Sigmoid colon (tissue), 7 donors: ENCODE data around the gene TUBAL3. TPM values are rescaled to one million over a fixed set of nuclear protein-coding genes. Genes with fewer than 3 reads are reported as not detected.

ENCODE experiments used
- DNase-seq: peaks from one replicate; pipeline ENCODE4 v3.0.0-alpha.2; 2019
- H3K27ac ChIP-seq, 4 donors: fragments of 200-600 bp; sonication (generic); one replicate each; pipeline ENCODE4 v1.5.1; 2016 to 2019; ENCODE audit warnings: mild to moderate bottlenecking in 1 of 4
- H3K27me3 ChIP-seq, 3 donors: fragments of 200-600 bp; sonication (generic); one replicate each; pipeline ENCODE4 v1.5.1; 2019; ENCODE audit warnings: mild to moderate bottlenecking in 1 of 3
- H3K36me3 ChIP-seq, 4 donors: fragments of 200-600 bp; sonication (generic); one replicate each; pipeline ENCODE4 v1.5.1; 2016 to 2019
- H3K4me1 ChIP-seq, 4 donors: fragments of 200-600 bp; sonication (generic); one replicate each; pipeline ENCODE4 v1.5.1; 2017 to 2019
- H3K4me3 ChIP-seq, 4 donors: fragments of 200-600 bp; sonication (generic); one replicate each; pipeline ENCODE4 v1.5.1; 2017 to 2019; ENCODE audit warnings: mild to moderate bottlenecking in 2 of 4, moderate library complexity in 1 of 4
- H3K9me3 ChIP-seq, 4 donors: fragments of 200-600 bp in 3 of 4; sonication (generic) in 3 of 4; one replicate each; pipeline versions ENCODE4 v1.5.1 to v1.6.1; 2013 to 2019
- CTCF ChIP-seq, 4 experiments: fragments of 450-650 bp in 3 of 4; fragments of 200-600 bp in 1 of 4; IDR thresholded peaks; one replicate each; pipeline ENCODE4 v1.5.1; 2016 to 2019; ENCODE audit warnings: antibody characterized with exemption in 4 of 4, mild to moderate bottlenecking in 3 of 4, moderate library complexity in 2 of 4
- EP300 ChIP-seq, 4 donors: sonication (generic); formaldehyde crosslinking; IDR thresholded peaks; one replicate each; pipeline ENCODE4 v1.6.1; 2017; ENCODE audit warnings: antibody characterized with exemption in 4 of 4
- POLR2A ChIP-seq, 2 donors: fragments of 450-650 bp; IDR thresholded peaks; one replicate each; pipeline ENCODE4 v1.6.1; 2016; ENCODE audit warnings: antibody characterized with exemption in 2 of 2, mild to moderate bottlenecking in 2 of 2, moderate library complexity in 2 of 2
- POLR2AphosphoS5 ChIP-seq, 4 donors: sonication (generic); formaldehyde crosslinking; IDR thresholded peaks; one replicate each; pipeline ENCODE4 v1.6.1; 2017; ENCODE audit warnings: antibody characterized with exemption in 4 of 4
- WGBS, 2 donors: extraction: QIAGEN DNeasy Blood & Tissue Kit; methylation state at CpG; one replicate each; pipeline ENCODE4 v1.1.7; 2013; 5-methylcytosine and 5-hydroxymethylcytosine counted together
- intact Hi-C: fragments of 100-400 bp; cut with DNase I; formaldehyde crosslinking; loops from one replicate; pipeline ENCODE4 v1.15.1; 2023
- polyA plus RNA-seq, 3 donors: library from polyadenylated mRNA; stranded (reverse); fragments of 200-250 nt; gene quantifications; one replicate each; pipeline ENCODE4 v1.2.3, GENCODE V29; 2013
- total RNA-seq, 4 donors: library from RNA; depleted of rRNA; stranded (reverse); fragments of >200 nt; gene quantifications; one replicate each; pipeline ENCODE4 v1.1.0, GENCODE V29; 2016
- donor health status: healthy with polysubstance abuse.
- donor health status: Bipolar disorder and iron deficiency.
- donor health status: healthy.

The TUBAL3 gene
- total and polyA plus RNA-seq, 7 donors: 15.3 to 52.2 (median 40.8) TPM; not detected in 4

GRCh38 chr10:5445006-5445405, 40.4 kb upstream of the TUBAL3 start:
- TF ChIP-seq EP300 (IDR thresholded peaks at IDR 0.05): no peak
- TF ChIP-seq POLR2AphosphoS5 (IDR thresholded peaks at IDR 0.05): no peak
- no peak for TF ChIP-seq POLR2A (IDR thresholded peaks at IDR 0.05)
- TF ChIP-seq CTCF (IDR thresholded peaks at IDR 0.05): no peak
- H3K27me3 ChIP-seq: no peaks in the 10 kb centered on the region
- intact Hi-C loops: loop anchor here (5.0 kb wide), 2 partner anchors 127 to 237 kb away; partner anchors contain the start of gene TASOR2
- no peaks in the 10 kb centered on the region for H3K36me3 ChIP-seq
- DNase-seq: no peak
- peaks cover 0 to 14% (median 8%) of the 10 kb centered on the region in 4 donors for H3K4me1 ChIP-seq
- WGBS, 2 donors: 52 to 81% methylated on average over 5 of the region's 5 CpGs
- H3K27ac ChIP-seq: peak overlapping the region in 1 of 4 donors; percentile 79
- no peak overlapping the region for H3K4me3 ChIP-seq
- H3K9me3 ChIP-seq: no peaks in the 10 kb centered on the region

DNA sequence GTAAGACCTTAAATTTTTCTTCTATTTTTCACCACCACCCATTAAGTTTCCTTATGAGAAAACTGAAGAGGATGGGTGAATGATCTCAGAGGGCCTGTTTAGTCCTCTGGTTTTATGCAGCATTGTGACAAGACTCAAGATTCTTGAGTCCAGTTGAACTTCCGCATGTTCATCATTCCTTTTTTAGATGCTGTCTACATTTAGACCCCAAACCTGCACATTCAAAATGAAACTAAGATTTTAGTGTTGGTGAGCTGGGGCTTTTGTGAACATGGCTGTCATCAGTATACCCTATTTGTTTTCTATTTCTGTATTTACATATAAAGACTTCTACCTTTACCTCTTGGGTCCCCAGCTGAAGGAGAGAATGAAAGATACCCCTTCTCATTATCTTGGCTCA, 38.8 kb upstream of the TUBAL3 start:
- no peaks in the 10 kb centered on the region for H3K27me3 ChIP-seq
- WGBS, 2 donors: 84 to 90% methylated on average over 1 of the region's 1 CpG
- no peak overlapping the region for H3K4me3 ChIP-seq
- intact Hi-C loops: loop anchor here (5.0 kb wide), 1 partner anchor 429 kb away; no protein-coding TSS in a partner anchor
- DNase-seq: no peak
- no peaks in the 10 kb centered on the region for H3K36me3 ChIP-seq
- no peak overlapping the region for H3K27ac ChIP-seq
- TF ChIP-seq POLR2AphosphoS5 (IDR thresholded peaks at IDR 0.05) (no peak), EP300 (IDR thresholded peaks at IDR 0.05) (no peak), POLR2A (IDR thresholded peaks at IDR 0.05) (no peak), CTCF (IDR thresholded peaks at IDR 0.05) (no peak)
- peaks cover 0 to 8% (median 7%) of the 10 kb centered on the region in 4 donors for H3K4me1 ChIP-seq
- H3K9me3 ChIP-seq: no peaks in the 10 kb centered on the region

DNA sequence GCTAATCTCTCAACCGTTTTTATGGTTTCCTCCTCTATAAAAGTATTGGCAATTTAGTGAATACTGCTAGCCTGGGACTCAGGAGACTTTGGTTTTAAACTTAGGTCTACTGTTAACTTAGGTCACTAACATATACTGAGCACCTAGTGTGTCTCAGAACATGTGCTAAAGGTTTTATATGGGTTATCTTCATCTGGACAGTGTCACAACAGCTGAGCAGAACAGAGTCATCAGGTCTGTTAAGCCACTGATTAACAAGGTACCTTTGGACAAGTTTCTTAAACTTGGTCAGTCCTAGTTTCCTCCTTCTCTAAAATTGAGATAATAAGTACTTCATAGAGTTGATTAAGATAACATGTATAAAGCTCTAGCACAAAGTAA, 38.4 kb upstream of the TUBAL3 start:
- no peaks in the 10 kb centered on the region for H3K36me3 ChIP-seq
- TF ChIP-seq POLR2A (IDR thresholded peaks at IDR 0.05): no peak
- TF ChIP-seq CTCF (IDR thresholded peaks at IDR 0.05): no peak
- TF ChIP-seq EP300 (IDR thresholded peaks at IDR 0.05): no peak
- TF ChIP-seq POLR2AphosphoS5 (IDR thresholded peaks at IDR 0.05): no peak
- no peak for DNase-seq
- no peaks in the 10 kb centered on the region for H3K9me3 ChIP-seq
- WGBS, 2 donors: 16 to 69% methylated on average over 1 of the region's 1 CpG
- H3K4me1 ChIP-seq: peaks cover 0 to 8% (median 7%) of the 10 kb centered on the region in 4 donors
- no peak overlapping the region for H3K27ac ChIP-seq
- no peak overlapping the region for H3K4me3 ChIP-seq
- intact Hi-C loops: loop anchor here (1.0 to 5.0 kb wide), 2 partner anchors 180 to 429 kb away; no protein-coding TSS in a partner anchor
- no peaks in the 10 kb centered on the region for H3K27me3 ChIP-seq

DNA sequence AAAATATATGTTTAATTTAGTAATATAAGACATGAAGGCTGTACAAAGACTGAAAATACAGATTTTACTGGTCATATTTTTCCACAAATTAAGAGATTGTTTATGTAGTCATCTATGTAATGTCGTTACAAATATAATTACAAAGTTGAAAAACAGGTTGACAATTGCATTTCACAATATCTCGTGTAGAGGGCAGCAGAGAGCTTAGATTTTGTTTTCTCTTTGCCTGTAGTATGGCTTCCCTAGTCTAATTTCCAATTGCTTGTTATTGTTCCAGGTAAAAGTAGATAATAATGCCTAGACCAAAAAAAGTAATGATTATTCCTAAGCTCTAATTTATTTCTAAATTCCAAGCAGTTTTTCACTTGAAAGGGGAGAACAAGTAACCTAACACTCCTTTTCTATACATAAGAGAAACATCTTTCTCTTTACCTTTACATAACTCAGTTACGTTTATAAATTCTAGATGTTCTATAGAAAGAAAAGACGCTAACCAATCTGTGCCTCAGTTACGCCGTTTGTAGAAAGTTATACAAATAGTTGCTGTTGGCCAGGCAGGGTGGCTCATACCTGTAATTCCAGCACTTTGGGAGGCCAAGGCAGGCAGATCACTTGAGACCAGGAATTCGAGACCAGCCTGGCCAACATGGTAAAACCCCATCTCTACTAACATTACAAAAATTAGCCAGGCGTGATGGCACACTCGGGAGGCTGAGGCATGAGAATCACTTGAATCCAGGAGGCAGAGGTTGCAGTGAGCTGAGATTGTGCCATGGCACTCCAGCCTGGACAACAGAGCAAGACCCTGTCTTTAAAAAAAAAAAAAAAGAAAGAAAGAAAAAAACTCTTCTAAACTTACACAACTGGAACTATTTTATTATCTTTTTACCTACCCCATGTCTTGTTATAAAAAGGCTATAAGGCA, 37.7 kb upstream of the TUBAL3 start:
- Histone ChIP-seq H3K27ac (no peak overlapping the region), H3K27me3 (no peaks in the 10 kb centered on the region), H3K4me3 (no peak overlapping the region), H3K9me3 (no peaks in the 10 kb centered on the region), H3K36me3 (no peaks in the 10 kb centered on the region), H3K4me1 (peaks cover 0 to 8% (median 7%) of the 10 kb centered on the region in 4 donors)
- intact Hi-C loops: loop anchor here (1.0 to 5.0 kb wide), 2 partner anchors 181 to 430 kb away; no protein-coding TSS in a partner anchor
- TF ChIP-seq CTCF (IDR thresholded peaks at IDR 0.05): peak; percentile 47 to 80 (median 71)
- no peak for TF ChIP-seq EP300 (IDR thresholded peaks at IDR 0.05)
- no peak for TF ChIP-seq POLR2A (IDR thresholded peaks at IDR 0.05)
- TF ChIP-seq POLR2AphosphoS5 (IDR thresholded peaks at IDR 0.05): no peak
- 22 to 59% methylated on average over 9 of the region's 9 CpGs for WGBS, 2 donors
- no peak for DNase-seq
